ENCODE data around the gene DNAJC13.

GRCh38 chr3:132418916-132419315 lies 1.6 kb downstream of the DNAJC13 start:
- TF ChIP-seq, protein P1, sequence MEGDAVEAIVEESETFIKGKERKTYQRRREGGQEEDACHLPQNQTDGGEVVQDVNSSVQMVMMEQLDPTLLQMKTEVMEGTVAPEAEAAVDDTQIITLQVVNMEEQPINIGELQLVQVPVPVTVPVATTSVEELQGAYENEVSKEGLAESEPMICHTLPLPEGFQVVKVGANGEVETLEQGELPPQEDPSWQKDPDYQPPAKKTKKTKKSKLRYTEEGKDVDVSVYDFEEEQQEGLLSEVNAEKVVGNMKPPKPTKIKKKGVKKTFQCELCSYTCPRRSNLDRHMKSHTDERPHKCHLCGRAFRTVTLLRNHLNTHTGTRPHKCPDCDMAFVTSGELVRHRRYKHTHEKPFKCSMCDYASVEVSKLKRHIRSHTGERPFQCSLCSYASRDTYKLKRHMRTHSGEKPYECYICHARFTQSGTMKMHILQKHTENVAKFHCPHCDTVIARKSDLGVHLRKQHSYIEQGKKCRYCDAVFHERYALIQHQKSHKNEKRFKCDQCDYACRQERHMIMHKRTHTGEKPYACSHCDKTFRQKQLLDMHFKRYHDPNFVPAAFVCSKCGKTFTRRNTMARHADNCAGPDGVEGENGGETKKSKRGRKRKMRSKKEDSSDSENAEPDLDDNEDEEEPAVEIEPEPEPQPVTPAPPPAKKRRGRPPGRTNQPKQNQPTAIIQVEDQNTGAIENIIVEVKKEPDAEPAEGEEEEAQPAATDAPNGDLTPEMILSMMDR (IDR thresholded peaks at IDR 0.05) = no peak
- TF ChIP-seq POLR2A (IDR thresholded peaks at IDR 0.05; ENCODE audit: low read depth) = no peak
- no peak for TF ChIP-seq EP300 (IDR thresholded peaks at IDR 0.05)

Data from esophagus muscularis mucosa (tissue), 4 donors.